Left ventricle myocardium inferior (tissue), 1 donor: Measurements from ENCODE around the gene NINL. TPM values are rescaled to one million over a fixed set of nuclear protein-coding genes. Genes with fewer than 3 reads are reported as not detected.

Experiments
- DNase-seq: peaks from one replicate; pipeline ENCODE4 v3.0.0-alpha.2; 2020
- H3K27ac ChIP-seq: fragments of 200-600 bp; replicated peaks from 2 replicates; pipeline ENCODE4 v1.8.0; 2021
- H3K27me3 ChIP-seq: fragments of 200-600 bp; 2 replicates; pipeline ENCODE4 v1.8.0; 2021; ENCODE audit warnings: low read depth
- H3K36me3 ChIP-seq: fragments of 200-600 bp; 2 replicates; pipeline ENCODE4 v1.8.0; 2021
- H3K4me1 ChIP-seq: fragments of 200-600 bp; 2 replicates; pipeline ENCODE4 v1.8.0; 2021
- H3K4me3 ChIP-seq: fragments of 200-600 bp; 2 replicates; pipeline ENCODE4 v1.8.0; 2021; ENCODE audit warnings: mild to moderate bottlenecking, moderate library complexity
- H3K9me3 ChIP-seq: fragments of 200-600 bp; replicated peaks from 2 replicates; pipeline ENCODE4 v1.8.0; 2021
- CTCF ChIP-seq: fragments of 200-600 bp; IDR thresholded peaks from 2 replicates; pipeline ENCODE4 v1.8.0; 2021; ENCODE audit warnings: antibody characterized with exemption, mild to moderate bottlenecking, borderline replicate concordance
- intact Hi-C: fragments of 100-400 bp; cut with micrococcal nuclease; formaldehyde crosslinking; loops from one replicate; pipeline ENCODE4 v1.11.0; 2022
- total RNA-seq: library from RNA; stranded (reverse); fragmentation: NEBNext Ultra II Directional; extraction: Animal tissue kit (Norgen Biotek cat#: 25700); gene quantifications from one replicate; pipeline ENCODE4 v1.2.1, GENCODE V29; 2021
- donor health status: DM: no; HTN: yes; CAD: no; lungs with severe emphysema.

The NINL gene
- total RNA-seq, 1 donor from 2014 or later, result 1.8 TPM

DNA sequence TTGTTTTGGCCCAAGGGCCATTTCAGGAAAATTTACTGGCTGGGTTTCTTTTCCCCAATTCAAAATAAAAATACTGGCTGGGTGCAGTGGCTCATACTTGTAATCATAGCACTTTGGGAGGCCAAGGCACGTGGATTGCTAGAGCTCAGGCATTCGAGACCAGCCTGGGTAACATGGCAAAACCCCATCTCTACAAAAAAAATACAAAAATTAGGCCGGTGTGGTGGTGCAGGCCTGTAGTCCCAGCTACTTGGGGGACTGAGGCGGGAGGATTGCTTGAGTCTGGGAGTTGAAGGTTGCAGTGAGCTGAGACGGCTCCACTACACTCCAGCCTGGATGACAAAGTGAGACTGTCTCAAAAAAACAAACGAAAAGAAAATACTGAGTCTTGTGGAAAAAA lies 60.0 kb downstream of the NINL start:
- no peak for TF ChIP-seq CTCF
- DNase-seq, result no peak
- no peak overlapping the region for H3K27ac ChIP-seq
- peaks cover 16% of the 10 kb centered on the region for H3K36me3 ChIP-seq
- intact Hi-C loops, result no loop called here
- no peak overlapping the region for H3K4me3 ChIP-seq
- no peaks in the 10 kb centered on the region for H3K27me3 ChIP-seq
- no peaks in the 10 kb centered on the region for H3K4me1 ChIP-seq
- no peaks in the 10 kb centered on the region for H3K9me3 ChIP-seq

DNA sequence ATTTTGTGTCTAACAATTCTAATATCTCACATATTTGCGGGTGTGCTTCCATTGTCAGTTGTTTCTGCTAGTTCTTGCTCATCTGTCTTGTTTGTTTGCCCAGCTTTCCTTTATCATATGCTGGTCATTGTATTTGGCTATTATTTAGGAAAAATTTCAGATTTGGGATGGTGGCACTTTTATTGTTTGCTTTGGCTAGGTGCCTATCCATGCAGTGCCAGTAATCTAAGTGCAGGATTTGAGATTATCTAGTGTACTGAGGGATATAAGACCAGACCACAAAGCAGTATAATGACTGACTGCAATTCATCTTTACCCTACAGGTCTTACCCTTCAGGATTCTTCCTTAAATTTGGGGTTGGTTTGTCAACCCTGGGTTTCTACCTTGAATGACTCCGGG lies 63.9 kb downstream of the NINL start:
- no peak overlapping the region for H3K27ac ChIP-seq
- intact Hi-C loops, result no loop called here
- DNase-seq, result no peak
- no peaks in the 10 kb centered on the region for H3K9me3 ChIP-seq
- no peaks in the 10 kb centered on the region for H3K27me3 ChIP-seq
- no peak overlapping the region for H3K4me3 ChIP-seq
- TF ChIP-seq CTCF, result no peak
- no peaks in the 10 kb centered on the region for H3K4me1 ChIP-seq
- peaks cover 24% of the 10 kb centered on the region for H3K36me3 ChIP-seq

GRCh38 chr20:25517124-25517523 lies 68.2 kb downstream of the NINL start:
- no peaks in the 10 kb centered on the region for H3K27me3 ChIP-seq
- no peak for DNase-seq
- peaks cover 25% of the 10 kb centered on the region for H3K9me3 ChIP-seq
- H3K4me1 ChIP-seq, result no peaks in the 10 kb centered on the region
- no peak overlapping the region for H3K27ac ChIP-seq
- no peak for TF ChIP-seq CTCF
- H3K4me3 ChIP-seq, result no peak overlapping the region
- intact Hi-C loops, result no loop called here
- peaks cover 47% of the 10 kb centered on the region for H3K36me3 ChIP-seq

DNA sequence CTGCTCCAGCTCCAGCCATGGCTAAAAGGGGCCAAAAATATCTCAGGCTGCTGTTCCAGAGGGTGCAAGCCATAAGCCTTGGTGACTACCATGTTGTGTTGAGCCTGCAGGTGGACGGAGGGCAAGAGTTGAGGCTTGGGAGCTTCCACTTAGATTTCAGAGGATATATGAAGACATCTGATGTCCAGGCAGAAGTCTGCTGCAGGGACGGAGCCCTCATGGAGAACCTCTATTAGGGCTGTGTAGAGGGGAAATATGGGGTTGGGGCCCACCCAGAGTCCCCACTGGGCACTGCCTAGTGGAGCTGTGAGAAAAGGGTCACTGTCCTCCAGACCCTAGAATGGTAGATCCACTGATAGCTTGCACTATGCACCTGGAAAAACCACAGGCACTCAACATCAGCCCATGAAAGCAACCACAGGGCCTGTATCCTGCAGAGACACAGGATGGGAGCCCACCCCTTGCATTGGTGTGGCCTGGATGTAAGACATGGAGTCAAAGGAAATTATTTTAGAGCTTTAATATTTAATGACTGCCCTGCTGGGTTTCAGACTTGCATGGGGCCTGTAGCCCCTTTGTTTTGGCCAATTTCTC lies 70.5 kb downstream of the NINL start:
- Histone ChIP-seq H3K4me1 (no peaks in the 10 kb centered on the region), H3K9me3 (peaks cover 25% of the 10 kb centered on the region), H3K4me3 (no peak overlapping the region), H3K36me3 (peaks cover 67% of the 10 kb centered on the region), H3K27me3 (no peaks in the 10 kb centered on the region), H3K27ac (no peak overlapping the region)
- intact Hi-C loops, result no loop called here
- DNase-seq, result no peak
- no peak for TF ChIP-seq CTCF

DNA sequence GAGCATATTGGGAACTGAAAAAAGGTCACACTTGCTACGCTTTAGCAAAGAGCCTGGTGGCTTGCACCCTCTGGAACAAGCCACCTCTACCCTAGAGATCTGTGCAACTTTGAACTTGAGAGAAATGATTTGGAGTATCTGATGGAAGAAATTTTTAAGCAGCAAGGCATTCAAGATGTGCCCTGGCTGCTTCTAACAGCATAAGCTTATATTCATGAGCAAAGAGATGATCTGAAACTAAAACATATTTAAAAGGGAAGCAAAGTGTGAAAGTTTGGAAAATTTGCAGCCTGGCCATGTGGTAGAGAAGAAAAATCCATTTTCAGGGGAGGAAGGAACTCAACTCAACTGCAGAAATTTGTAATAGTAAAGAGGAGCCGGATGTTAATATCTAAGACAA lies 71.1 kb downstream of the NINL start:
- TF ChIP-seq CTCF, result no peak
- H3K36me3 ChIP-seq, result peaks cover 73% of the 10 kb centered on the region
- no peaks in the 10 kb centered on the region for H3K27me3 ChIP-seq
- no peak for DNase-seq
- intact Hi-C loops, result no loop called here
- no peak overlapping the region for H3K27ac ChIP-seq
- H3K9me3 ChIP-seq, result peaks cover 25% of the 10 kb centered on the region
- H3K4me1 ChIP-seq, result no peaks in the 10 kb centered on the region
- no peak overlapping the region for H3K4me3 ChIP-seq
